Skeletal muscle satellite cell (primary cell): ENCODE results near the gene F2RL3. TPM values are rescaled to one million over a fixed set of nuclear protein-coding genes. Genes with fewer than 3 reads are reported as not detected.
"Not testable (repeated sequence)": the region's sequence is repeated elsewhere in the genome, so short reads cannot be mapped to it uniquely, and the experiment has no call there.

Source experiments
- H3K27me3 ChIP-seq: 2 replicates; pipeline ENCODE4 v1.7.0; 2013; ENCODE audit warnings: low read length; ENCODE audit not compliant: control insufficient read depth, insufficient read depth
- H3K36me3 ChIP-seq: 2 replicates; pipeline ENCODE4 v1.7.0; 2013; ENCODE audit warnings: mild to moderate bottlenecking, control low read depth, low read length; ENCODE audit not compliant: insufficient read depth
- H3K4me1 ChIP-seq: 2 replicates; pipeline ENCODE4 v1.7.0; 2013; ENCODE audit warnings: low read length; ENCODE audit not compliant: control insufficient read depth, insufficient read depth
- H3K4me2 ChIP-seq: 2 replicates; pipeline ENCODE4 v1.7.0; 2013; ENCODE audit warnings: mild to moderate bottlenecking, low read length
- H3K4me3 ChIP-seq: 2 replicates; pipeline ENCODE4 v1.7.0; 2013; ENCODE audit warnings: low read length
- H3K9ac ChIP-seq: 2 replicates; pipeline ENCODE4 v1.7.0; 2013; ENCODE audit warnings: mild to moderate bottlenecking, low read depth, low read length, moderate library complexity
- H3K9me3 ChIP-seq: replicated peaks from 2 replicates; pipeline ENCODE4 v1.7.0; 2013; ENCODE audit warnings: mild to moderate bottlenecking, control low read depth, low read length
- small RNA-seq: library from RNA; depleted of rRNA; stranded (forward); fragments of <200 nt; gene quantifications from one replicate; pipeline ENCODE3, GENCODE V24; 2012

The F2RL3 gene

DNA sequence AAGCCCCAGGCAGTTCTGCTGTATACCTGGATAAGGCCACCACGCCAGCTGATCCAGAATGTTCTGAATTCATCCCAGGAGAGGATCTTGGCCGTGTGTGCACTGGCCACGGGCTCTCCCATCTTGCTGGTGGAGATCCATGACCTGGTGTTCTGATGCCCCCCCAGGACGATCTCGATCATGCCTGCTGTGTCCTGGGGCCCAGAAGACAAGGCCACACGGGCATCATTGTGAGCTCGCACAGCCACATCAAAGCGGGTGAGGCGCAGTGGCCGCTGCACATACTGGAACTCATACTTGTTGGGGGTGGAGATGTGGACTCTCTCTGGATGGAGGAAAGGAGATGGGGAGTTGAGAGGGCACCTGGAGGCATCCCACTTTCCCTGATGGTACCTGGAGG lies 40.1 kb downstream of the F2RL3 start:
- H3K27me3 ChIP-seq = no peaks in the 10 kb centered on the region
- H3K36me3 ChIP-seq = no peaks in the 10 kb centered on the region
- H3K4me1 ChIP-seq = no peaks in the 10 kb centered on the region
- peaks cover 3% of the 10 kb centered on the region for H3K9me3 ChIP-seq
- no peak overlapping the region for H3K4me3 ChIP-seq
- H3K4me2 ChIP-seq = no peak overlapping the region
- H3K9ac ChIP-seq = no peak overlapping the region

- Histone ChIP-seq H3K4me3 (no peak overlapping the region), H3K9me3 (peaks cover 3% of the 10 kb centered on the region), H3K4me2 (no peak overlapping the region), H3K9ac (no peak overlapping the region), H3K27me3 (no peaks in the 10 kb centered on the region), H3K4me1 (no peaks in the 10 kb centered on the region), H3K36me3 (no peaks in the 10 kb centered on the region)
Measured at GRCh38 chr19:16930753-16931152, 42.0 kb downstream of the F2RL3 start.

DNA sequence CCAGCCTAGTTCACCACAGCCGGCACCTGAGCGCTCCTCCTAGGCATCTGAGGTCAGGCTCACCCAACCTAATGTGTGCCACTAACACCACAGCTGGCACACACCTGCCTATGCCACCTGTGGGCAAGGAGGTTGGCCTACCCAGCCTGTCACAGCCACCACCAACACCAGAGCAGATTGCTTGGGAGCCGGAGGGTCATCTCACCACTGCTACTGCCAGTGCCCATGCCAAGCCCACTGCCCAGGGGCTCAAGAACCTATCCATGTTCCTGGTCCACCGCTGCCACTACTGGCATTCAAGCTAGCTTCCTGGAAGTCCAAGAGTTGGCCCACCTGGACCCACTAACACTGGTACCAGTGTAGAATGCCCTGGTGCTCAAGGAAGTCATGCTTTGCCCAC lies 42.5 kb downstream of the F2RL3 start:
- H3K27me3 ChIP-seq = no peaks in the 10 kb centered on the region
- H3K4me3 ChIP-seq = no peak overlapping the region
- H3K4me1 ChIP-seq = no peaks in the 10 kb centered on the region
- H3K9me3 ChIP-seq = peaks cover 3% of the 10 kb centered on the region
- no peak overlapping the region for H3K4me2 ChIP-seq
- no peaks in the 10 kb centered on the region for H3K36me3 ChIP-seq
- H3K9ac ChIP-seq = no peak overlapping the region

- H3K27me3 ChIP-seq = no peaks in the 10 kb centered on the region
- no peaks in the 10 kb centered on the region for H3K36me3 ChIP-seq
- no peaks in the 10 kb centered on the region for H3K9me3 ChIP-seq
- H3K4me3 ChIP-seq = no peak overlapping the region
- no peak overlapping the region for H3K4me2 ChIP-seq
- no peaks in the 10 kb centered on the region for H3K4me1 ChIP-seq
- no peak overlapping the region for H3K9ac ChIP-seq
Measured at GRCh38 chr19:16934489-16934888, 45.7 kb downstream of the F2RL3 start.

DNA sequence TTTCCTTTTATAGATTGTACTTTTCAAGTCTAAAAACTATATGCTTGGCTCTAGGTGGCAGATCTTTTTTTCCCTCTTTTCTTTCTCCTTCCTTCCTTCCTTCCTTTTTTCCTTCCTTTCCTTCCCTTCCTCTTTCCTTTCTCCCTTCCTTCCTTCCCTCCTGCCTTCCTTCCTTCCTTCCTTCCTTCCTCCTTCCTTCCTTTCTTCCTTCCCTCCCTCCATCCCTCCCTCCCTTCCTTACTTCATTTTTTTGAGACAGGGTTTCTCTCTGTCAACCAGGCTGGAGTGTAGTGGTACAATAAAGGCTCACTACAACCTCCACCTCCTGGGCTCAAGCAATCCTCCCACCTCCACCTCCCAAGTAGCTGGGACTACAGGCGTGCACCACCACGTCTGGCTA lies 48.1 kb downstream of the F2RL3 start:
- no peak overlapping the region for H3K9ac ChIP-seq
- H3K4me3 ChIP-seq = no peak overlapping the region
- no peak overlapping the region for H3K4me2 ChIP-seq
- no peaks in the 10 kb centered on the region for H3K36me3 ChIP-seq
- H3K27me3 ChIP-seq = no peaks in the 10 kb centered on the region
- no peaks in the 10 kb centered on the region for H3K4me1 ChIP-seq
- no peaks in the 10 kb centered on the region for H3K9me3 ChIP-seq

GRCh38 chr19:16937796-16938195 lies 49.0 kb downstream of the F2RL3 start:
- not testable (repeated sequence) for H3K36me3 ChIP-seq, H3K4me3 ChIP-seq, H3K4me1 ChIP-seq, H3K4me2 ChIP-seq, H3K9me3 ChIP-seq, H3K9ac ChIP-seq, H3K27me3 ChIP-seq

DNA sequence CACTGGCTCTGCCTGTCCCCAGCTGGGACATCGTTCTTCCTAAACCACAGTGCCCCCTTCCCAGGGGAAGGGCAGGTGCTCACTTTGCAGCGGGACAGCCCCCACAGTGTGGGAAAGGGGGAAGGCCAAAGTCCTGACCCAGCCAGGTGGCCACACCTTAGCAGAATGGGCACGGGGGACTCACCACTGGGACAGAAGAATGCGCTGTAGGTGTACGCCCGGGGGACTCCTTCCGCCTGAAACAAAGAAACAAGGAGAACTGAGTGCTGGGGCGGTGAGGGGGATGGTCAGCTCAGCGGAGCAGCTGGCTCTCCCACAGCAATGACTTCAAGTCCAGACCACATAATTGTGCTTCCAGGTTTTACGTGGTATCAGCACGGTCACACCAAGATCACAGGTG lies 49.4 kb downstream of the F2RL3 start:
- no peak overlapping the region for H3K4me3 ChIP-seq
- no peaks in the 10 kb centered on the region for H3K9me3 ChIP-seq
- no peaks in the 10 kb centered on the region for H3K4me1 ChIP-seq
- H3K9ac ChIP-seq = no peak overlapping the region
- no peak overlapping the region for H3K4me2 ChIP-seq
- H3K36me3 ChIP-seq = no peaks in the 10 kb centered on the region
- no peaks in the 10 kb centered on the region for H3K27me3 ChIP-seq

DNA sequence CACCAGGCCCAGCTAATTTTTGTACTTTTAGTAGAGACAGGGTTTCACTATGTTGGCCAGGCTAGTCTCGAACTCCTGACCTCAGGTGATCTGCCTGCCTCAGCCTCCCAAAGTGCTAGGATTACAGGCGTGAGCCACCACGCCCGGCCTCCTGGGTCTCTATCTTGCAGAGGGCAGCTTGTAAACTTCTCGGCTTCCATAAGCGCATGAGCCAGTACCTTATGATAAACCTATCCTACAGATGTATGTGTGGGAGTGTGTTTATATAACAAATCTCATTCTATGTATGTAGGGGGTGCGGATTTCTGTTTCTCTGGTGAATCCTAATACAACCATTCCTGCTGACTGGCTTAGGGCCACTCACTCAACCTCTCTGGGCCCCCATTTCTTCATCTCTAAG lies 51.3 kb downstream of the F2RL3 start:
- not testable (repeated sequence) for H3K4me3 ChIP-seq, H3K4me1 ChIP-seq, H3K4me2 ChIP-seq, H3K9me3 ChIP-seq, H3K9ac ChIP-seq, H3K36me3 ChIP-seq, H3K27me3 ChIP-seq

DNA sequence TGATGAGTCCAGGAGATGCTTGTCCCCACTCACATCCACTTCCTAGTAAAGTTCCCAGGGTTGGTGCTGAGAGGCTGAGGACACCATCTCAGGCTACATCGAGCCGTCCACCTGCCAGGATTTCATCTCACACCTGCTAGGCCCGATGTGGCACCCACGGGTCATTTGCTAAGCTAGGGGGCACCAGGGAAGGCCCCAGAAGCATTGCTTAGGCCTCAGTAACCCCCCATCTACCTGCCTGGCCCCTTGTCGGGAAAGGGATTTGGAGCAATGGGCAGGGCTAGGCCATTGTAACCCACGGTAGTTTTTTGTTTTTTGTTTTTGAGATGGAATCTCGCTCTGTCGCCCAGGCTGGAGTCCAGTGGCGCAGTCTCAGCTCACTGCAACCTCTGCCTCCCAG lies 51.8 kb downstream of the F2RL3 start:
- Histone ChIP-seq H3K36me3 (no peaks in the 10 kb centered on the region), H3K4me2 (no peak overlapping the region), H3K4me1 (no peaks in the 10 kb centered on the region), H3K9ac (no peak overlapping the region), H3K4me3 (no peak overlapping the region), H3K27me3 (no peaks in the 10 kb centered on the region), H3K9me3 (no peaks in the 10 kb centered on the region)

Small RNA genes lying within 50 kb of the gene (small RNA-seq; reads per million reads assigned to genes)
- gene RN7SL823P (not detected), gene RN7SL835P (not detected)
